Transverse colon (tissue), 4 donors: Measurements from ENCODE around the gene NTN3. TPM values are rescaled to one million over a fixed set of nuclear protein-coding genes. Genes with fewer than 3 reads are reported as not detected.
"Not testable (repeated sequence)": the region's sequence is repeated elsewhere in the genome, so short reads cannot be mapped to it uniquely, and the experiment has no call there.

Experiments used
- DNase-seq: peaks from one replicate; pipeline ENCODE4 v3.0.0-alpha.2; 2019
- H3K27ac ChIP-seq, 4 donors: fragments of 200-600 bp; sonication (generic); 2 replicates each; pipeline ENCODE4 v1.5.1; 2016 to 2018; ENCODE audit warnings: inconsistent platforms in 4 of 4
- H3K27me3 ChIP-seq: fragments of 200-600 bp; sonication (generic); 2 replicates; pipeline ENCODE4 v1.5.1; 2017; ENCODE audit warnings: inconsistent platforms
- H3K36me3 ChIP-seq, 4 donors: fragments of 200-600 bp; sonication (generic); 2 replicates each; pipeline ENCODE4 v1.5.1; 2017 to 2019; ENCODE audit warnings: inconsistent platforms in 4 of 4
- H3K4me1 ChIP-seq, 4 donors: fragments of 200-600 bp; sonication (generic); 2 replicates each; pipeline ENCODE4 v1.5.1; 2017 to 2020; ENCODE audit warnings: inconsistent platforms in 4 of 4
- H3K4me3 ChIP-seq, 4 donors: fragments of 200-600 bp; sonication (generic); 1 replicate in 1 of 4; 2 replicates in 3 of 4; pipeline versions ENCODE4 v1.5.1 to v1.6.1; 2017 to 2019; ENCODE audit warnings: inconsistent platforms in 4 of 4
- H3K9me3 ChIP-seq, 2 donors: fragments of 200-600 bp; sonication (generic); 2 replicates each; pipeline ENCODE4 v1.5.1; 2017 to 2019; ENCODE audit warnings: inconsistent platforms in 2 of 2
- CTCF ChIP-seq, 5 experiments: fragments of 200-600 bp in 3 of 5; fragments of 450-650 bp in 2 of 5; sonication (generic) in 3 of 5; IDR thresholded peaks; 1 replicate in 2 of 5; 2 replicates in 3 of 5; pipeline ENCODE4 v1.5.1; 2016 to 2017; ENCODE audit warnings: antibody characterized with exemption in 5 of 5, inconsistent platforms in 3 of 5, mild to moderate bottlenecking in 2 of 5, moderate library complexity in 1 of 5
- EP300 ChIP-seq: sonication (generic); formaldehyde crosslinking; IDR thresholded peaks from one replicate; pipeline ENCODE4 v1.6.1; 2017; ENCODE audit warnings: antibody characterized with exemption, low read depth
- POLR2A ChIP-seq: fragments of 450-650 bp; IDR thresholded peaks from one replicate; pipeline ENCODE4 v1.6.1; 2016; ENCODE audit warnings: antibody characterized with exemption, mild to moderate bottlenecking, moderate library complexity
- POLR2AphosphoS5 ChIP-seq, 3 donors: sonication (generic); formaldehyde crosslinking; IDR thresholded peaks; one replicate each; pipeline ENCODE4 v1.6.1; 2016; ENCODE audit warnings: antibody characterized with exemption in 3 of 3
- WGBS, 2 donors: methylation state at CpG; one replicate each; pipeline ENCODE4 v1.1.5; 2018; ENCODE audit warnings: low coverage in 1 of 2; 5-methylcytosine and 5-hydroxymethylcytosine counted together
- in situ Hi-C, 4 donors: fragments of 200-750 bp; cut with MboI; loops; one replicate each; pipeline versions ENCODE4 v1.15.0 to v1.15.1; 2017; ENCODE audit warnings: low sequenced_read_pairs in 3 of 4, low pct_ligation_motif_present in 1 of 4, low pct_unique_long_range_greater_than_20kb in 1 of 4
- intact Hi-C: fragments of 100-400 bp; cut with DNase I; formaldehyde crosslinking; loops from one replicate; pipeline ENCODE4 v1.15.1; 2023; ENCODE audit warnings: low total_unique reads
- total RNA-seq, 4 donors: library from RNA; depleted of rRNA; stranded (reverse); fragments of >200 nt; gene quantifications; one replicate each; pipeline ENCODE4 v1.1.0, GENCODE V29; 2016

The NTN3 gene
- total RNA-seq, 4 donors from 2014 or later = not detected

- intact Hi-C loops = no loop called here
Observed at GRCh38 chr16:2437032-2437790, 33.9 kb upstream of the NTN3 start.

GRCh38 chr16:2438121-2438520 lies 33.0 kb upstream of the NTN3 start:
- Histone ChIP-seq H3K36me3 (no peaks in the 10 kb centered on the region), H3K27ac (no peak overlapping the region)
- WGBS, 2 donors = 98% methylated on average over 14 of the region's 14 CpGs; no CpG with 5 or more reads in 1 of the 2 donors

More at GRCh38 chr16:2437032-2437790, 33.9 kb upstream of the NTN3 start:
- Histone ChIP-seq H3K4me3 (no peak overlapping the region), H3K27ac (no peak overlapping the region), H3K27me3 (no peaks in the 10 kb centered on the region), H3K4me1 (no peaks in the 10 kb centered on the region), H3K36me3 (no peaks in the 10 kb centered on the region), H3K9me3 (no peaks in the 10 kb centered on the region)
- WGBS, 2 donors = 97 to 100% methylated on average over 1 to 24 of the region's 24 CpGs
- no peak for DNase-seq
- in situ Hi-C loops = loop anchor here in 2 of 4 donors (10.0 to 25.0 kb wide), 2 partner anchors 58 to 150 kb away; no protein-coding TSS in a partner anchor
- TF ChIP-seq EP300 (no peak), POLR2A (no peak), CTCF (IDR thresholded peaks at IDR 0.05) (no peak), POLR2AphosphoS5 (IDR thresholded peaks at IDR 0.05) (no peak)

GRCh38 chr16:2439598-2439997 lies 31.5 kb upstream of the NTN3 start:
- Histone ChIP-seq H3K36me3 (no peaks in the 10 kb centered on the region), H3K27me3 (no peaks in the 10 kb centered on the region), H3K4me3 (no peak overlapping the region), H3K4me1 (no peaks in the 10 kb centered on the region), H3K9me3 (no peaks in the 10 kb centered on the region), H3K27ac (no peak overlapping the region)
- DNase-seq = no peak
- WGBS, 2 donors = 98% methylated on average over 11 of the region's 11 CpGs; no CpG with 5 or more reads in 1 of the 2 donors
- TF ChIP-seq EP300 (no peak), POLR2AphosphoS5 (IDR thresholded peaks at IDR 0.05) (no peak), CTCF (IDR thresholded peaks at IDR 0.05) (no peak), POLR2A (no peak)
- in situ Hi-C loops (loop anchor here in 2 of 4 donors (10.0 to 25.0 kb wide), 2 partner anchors 55 to 148 kb away; no protein-coding TSS in a partner anchor), intact Hi-C loops (no loop called here)

More at GRCh38 chr16:2438121-2438520, 33.0 kb upstream of the NTN3 start:
- no peak for DNase-seq
- no peak for TF ChIP-seq POLR2A
- no peak for TF ChIP-seq CTCF (IDR thresholded peaks at IDR 0.05)
- H3K4me1 ChIP-seq = no peaks in the 10 kb centered on the region
- intact Hi-C loops = no loop called here
- in situ Hi-C loops = loop anchor here in 2 of 4 donors (10.0 to 25.0 kb wide), 2 partner anchors 57 to 149 kb away; no protein-coding TSS in a partner anchor
- no peaks in the 10 kb centered on the region for H3K9me3 ChIP-seq
- H3K27me3 ChIP-seq = no peaks in the 10 kb centered on the region
- no peak overlapping the region for H3K4me3 ChIP-seq

- H3K9me3 ChIP-seq, intact Hi-C loops, H3K36me3 ChIP-seq, H3K27me3 ChIP-seq, H3K4me3 ChIP-seq, H3K4me1 ChIP-seq, DNase-seq, H3K27ac ChIP-seq: not testable (repeated sequence)
- in situ Hi-C loops = loop anchor here in 1 of 4 donors (25.0 kb wide), 1 partner anchor 146 kb away; no protein-coding TSS in a partner anchor
- WGBS, 2 donors = 83% methylated on average over 15 of the region's 15 CpGs; no CpG with 5 or more reads in 1 of the 2 donors
Observed at GRCh38 chr16:2441143-2441804, 29.8 kb upstream of the NTN3 start.
